A673 (cell line): ENCODE measurements around the gene FAR1. TPM values are rescaled to one million over a fixed set of nuclear protein-coding genes. Genes with fewer than 3 reads are reported as not detected.
"Not testable (repeated sequence)": the region's sequence is repeated elsewhere in the genome, so short reads cannot be mapped to it uniquely, and the experiment has no call there.

Source experiments
- BruUV-seq: library from RNA; stranded (reverse); fragments of 400-500 nt; replicated peaks from 2 replicates; lab custom pipeline; 2021; lab: Mats Ljungman, UMichigan
- CTCF ChIA-PET: fragments of 300-600 bp; sonication (Branson Sonifier 250); formaldehyde crosslinking; loops from one replicate; lab custom pipeline; 2022; ENCODE audit warnings: antibody characterized with exemption; lab: Charles Lee
- POLR2A ChIA-PET: fragments of 300-600 bp; sonication (Branson Sonifier 250); formaldehyde crosslinking; loops from one replicate; lab custom pipeline; 2022; ENCODE audit warnings: antibody characterized with exemption; ENCODE audit not compliant: low non-redundant PET; lab: Charles Lee
- DNase-seq: peaks from one replicate; pipeline ENCODE4 v3.0.0-alpha.2; 2015; ENCODE audit warnings: low spot score
- H3K27ac ChIP-seq: fragments of 200-600 bp; sonication (generic); 2 replicates; pipeline ENCODE4 v1.5.1; 2016; ENCODE audit warnings: mixed run types, low read depth, mild to moderate bottlenecking, mixed read lengths, antibody characterized with exemption, low read length; ENCODE audit not compliant: poor library complexity, severe bottlenecking
- H3K27me3 ChIP-seq: fragments of 200-600 bp; sonication (generic); replicated peaks from 2 replicates; pipeline ENCODE4 v1.6.1; 2017; ENCODE audit warnings: mixed run types, low read depth, mild to moderate bottlenecking, mixed read lengths, antibody characterized with exemption, low read length; ENCODE audit not compliant: insufficient read depth, poor library complexity
- H3K36me3 ChIP-seq: fragments of 200-600 bp; sonication (generic); 2 replicates; pipeline ENCODE4 v1.6.1; 2016; ENCODE audit warnings: mixed run types, mild to moderate bottlenecking, mixed read lengths, antibody characterized with exemption, low read length; ENCODE audit not compliant: insufficient read depth, poor library complexity, severe bottlenecking
- H3K4me1 ChIP-seq: fragments of 200-600 bp; sonication (generic); 2 replicates; pipeline ENCODE4 v1.6.1; 2017; ENCODE audit warnings: mixed run types, mild to moderate bottlenecking, mixed read lengths, antibody characterized with exemption, low read length; ENCODE audit not compliant: insufficient read depth, poor library complexity, severe bottlenecking
- H3K4me3 ChIP-seq: fragments of 200-600 bp; sonication (generic); 2 replicates; pipeline ENCODE4 v1.5.1; 2016; ENCODE audit warnings: low read depth, mixed run types, mild to moderate bottlenecking, mixed read lengths, low read length; ENCODE audit not compliant: poor library complexity, severe bottlenecking
- H3K9me3 ChIP-seq: fragments of 200-600 bp; sonication (generic); 2 replicates; pipeline ENCODE4 v1.6.1; 2016; ENCODE audit warnings: mixed run types, low read depth, mild to moderate bottlenecking, mixed read lengths, antibody characterized with exemption, low read length; ENCODE audit not compliant: poor library complexity, severe bottlenecking
- CTCF ChIP-seq: fragments of 300-800, 200-600 bp; sonication (generic); conservative IDR thresholded peaks from 2 replicates; pipeline ENCODE4 v1.5.1; 2017; ENCODE audit warnings: low read depth, mild to moderate bottlenecking, antibody characterized with exemption, low read length, moderate library complexity, mixed read lengths
- EZH2 ChIP-seq: fragments of 200-600 bp; sonication (generic); IDR thresholded peaks from 2 replicates; pipeline ENCODE4 v1.6.1; 2017; ENCODE audit warnings: borderline replicate concordance, low read depth, mild to moderate bottlenecking, mixed read lengths, antibody characterized with exemption, low read length; ENCODE audit not compliant: poor library complexity, severe bottlenecking
- intact Hi-C: fragments of 100-400 bp; cut with micrococcal nuclease; formaldehyde crosslinking; loops from one replicate; pipeline ENCODE4 v1.10.0; 2022; ENCODE audit not compliant: unreplicated experiment
- total RNA-seq: library from RNA; stranded (reverse); gene quantifications from 2 replicates; pipeline ENCODE4 v1.2.3, GENCODE V29; 2021

FAR1 gene
- total RNA-seq, 1 experiment from 2014 or later = 66.6 TPM

- BruUV-seq = no TSS peak
Observed at GRCh38 chr11:13745165-13745564, 76.7 kb downstream of the FAR1 start.

GRCh38 chr11:13753316-13753715, 84.8 kb downstream of the FAR1 start:
- intact Hi-C loops, H3K4me3 ChIP-seq, POLR2A ChIA-PET: not testable (repeated sequence)

More at GRCh38 chr11:13745165-13745564, 76.7 kb downstream of the FAR1 start:
- intact Hi-C loops = no loop called here
- ChIA-PET POLR2A (no interaction called here), CTCF (no interaction called here)
- DNase-seq = no peak
- TF ChIP-seq EZH2 = no peak
- no peak for TF ChIP-seq CTCF
- H3K27ac ChIP-seq = no peak overlapping the region
- H3K27me3 ChIP-seq = no peaks in the 10 kb centered on the region
- no peaks in the 10 kb centered on the region for H3K9me3 ChIP-seq
- H3K4me1 ChIP-seq = no peaks in the 10 kb centered on the region
- H3K4me3 ChIP-seq = no peak overlapping the region
- no peaks in the 10 kb centered on the region for H3K36me3 ChIP-seq

GRCh38 chr11:13759050-13759449, 90.6 kb downstream of the FAR1 start:
- no TSS peak for BruUV-seq
- no peak for DNase-seq
- H3K27ac ChIP-seq = no peak overlapping the region
- H3K4me3 ChIP-seq = no peak overlapping the region
- TF ChIP-seq CTCF (no peak), EZH2 (no peak)
- no peaks in the 10 kb centered on the region for H3K4me1 ChIP-seq
- ChIA-PET CTCF (no interaction called here), POLR2A (no interaction called here)
- H3K36me3 ChIP-seq = no peaks in the 10 kb centered on the region
- intact Hi-C loops = no loop called here
- no peaks in the 10 kb centered on the region for H3K27me3 ChIP-seq
- H3K9me3 ChIP-seq = no peaks in the 10 kb centered on the region

More at GRCh38 chr11:13753316-13753715, 84.8 kb downstream of the FAR1 start:
- DNase-seq, CTCF ChIA-PET, H3K9me3 ChIP-seq, H3K27me3 ChIP-seq, H3K36me3 ChIP-seq, BruUV-seq, H3K27ac ChIP-seq, H3K4me1 ChIP-seq: not testable (repeated sequence)

GRCh38 chr11:13760115-13760514, 91.6 kb downstream of the FAR1 start:
- no peaks in the 10 kb centered on the region for H3K36me3 ChIP-seq
- no peaks in the 10 kb centered on the region for H3K9me3 ChIP-seq
- no peak overlapping the region for H3K27ac ChIP-seq
- H3K4me3 ChIP-seq = no peak overlapping the region
- no peaks in the 10 kb centered on the region for H3K4me1 ChIP-seq
- ChIA-PET POLR2A (no interaction called here), CTCF (no interaction called here)
- no peaks in the 10 kb centered on the region for H3K27me3 ChIP-seq
- TF ChIP-seq EZH2 (no peak), CTCF (no peak)
- intact Hi-C loops = no loop called here
- BruUV-seq = no TSS peak
- no peak for DNase-seq
